Fibroblast of lung (primary cell): Measurements from ENCODE around the gene TOR4A. TPM values are rescaled to one million over a fixed set of nuclear protein-coding genes. Genes with fewer than 3 reads are reported as not detected.
A peak's percentile ranks its signal among the peaks of the same experiment; 100 is the strongest.

Experiments used
- DNase-seq, 2 donors: peaks; one replicate each; pipeline versions ENCODE4 v3.0.0 to v3.0.0-alpha.2; 2010; ENCODE audit warnings: low read depth in 2 of 2
- H2AFZ ChIP-seq: 2 replicates; pipeline ENCODE4 v1.5.1; 2012; ENCODE audit warnings: low read length, control low read depth, inconsistent platforms
- H3K27ac ChIP-seq: 2 replicates; pipeline ENCODE4 v1.5.1; 2011; ENCODE audit warnings: low read length, control low read depth; ENCODE audit not compliant: insufficient read depth
- H3K27me3 ChIP-seq: 2 replicates; pipeline ENCODE4 v1.5.1; 2011; ENCODE audit warnings: mild to moderate bottlenecking, low read length; ENCODE audit not compliant: control insufficient read depth, insufficient read depth
- H3K36me3 ChIP-seq: 2 replicates; pipeline ENCODE4 v1.5.1; 2011; ENCODE audit warnings: low read length; ENCODE audit not compliant: control insufficient read depth, insufficient read depth
- H3K4me1 ChIP-seq: 2 replicates; pipeline ENCODE4 v1.5.1; 2011; ENCODE audit warnings: low read length; ENCODE audit not compliant: control insufficient read depth, insufficient read depth; ENCODE audit errors: extremely low read depth
- H3K4me2 ChIP-seq: 2 replicates; pipeline ENCODE4 v1.5.1; 2011; ENCODE audit warnings: low read length, control low read depth; ENCODE audit not compliant: insufficient read depth; ENCODE audit errors: extremely low read depth
- H3K4me3 ChIP-seq, 4 experiments: fragments of 200-600 bp in 1 of 4; sonication (generic) in 1 of 4; replicated peaks in 1 of 4; 2 replicates each; pipeline ENCODE4 v1.5.1; 2011 to 2016; ENCODE audit warnings: low read length in 4 of 4, low read depth in 3 of 4, mild to moderate bottlenecking in 3 of 4, control low read depth in 2 of 4, inconsistent platforms in 1 of 4, mixed read lengths in 1 of 4; ENCODE audit not compliant: insufficient read depth in 1 of 4; ENCODE audit errors: control extremely low read depth in 1 of 4
- H3K79me2 ChIP-seq: 2 replicates; pipeline ENCODE4 v1.5.1; 2012; ENCODE audit warnings: mild to moderate bottlenecking, low read length, inconsistent platforms; ENCODE audit not compliant: control insufficient read depth, insufficient read depth
- H3K9ac ChIP-seq: 2 replicates; pipeline ENCODE4 v1.5.1; 2011; ENCODE audit warnings: mild to moderate bottlenecking, low read length, control low read depth; ENCODE audit not compliant: insufficient read depth
- H3K9me3 ChIP-seq: 2 replicates; pipeline ENCODE4 v1.5.1; 2012; ENCODE audit warnings: low read depth, low read length; ENCODE audit not compliant: control insufficient read depth, insufficient read depth
- H4K20me1 ChIP-seq: 2 replicates; pipeline ENCODE4 v1.5.1; 2011; ENCODE audit warnings: low read length; ENCODE audit not compliant: control insufficient read depth, insufficient read depth; ENCODE audit errors: extremely low read depth
- EZH2 ChIP-seq: IDR thresholded peaks from 2 replicates; pipeline ENCODE4 v1.5.1; 2012; ENCODE audit warnings: low read length, control low read depth, mild to moderate bottlenecking; ENCODE audit errors: missing control alignments
- polyA plus RNA-seq, 2 donors: library from polyadenylated mRNA; depleted of rRNA in 1 of 2; stranded (reverse) in 1 of 2; unstranded in 1 of 2; fragments of >200 nt; gene quantifications; 2 replicates each; pipeline ENCODE4 v1.2.1, GENCODE V29; 2011 to 2012; ENCODE audit warnings: missing spikeins in 1 of 2
- total RNA-seq: library from RNA; depleted of rRNA; stranded (reverse); fragments of >200 nt; gene quantifications from 2 replicates; pipeline ENCODE4 v1.2.1, GENCODE V29; 2014
- TF ChIP-seq, protein P1 (sequence below), 2 donors: IDR thresholded peaks in 1 of 2; conservative IDR thresholded peaks in 1 of 2; 1 replicate in 1 of 2; 2 replicates in 1 of 2; pipeline ENCODE4 v1.5.1; 2011 to 2012; ENCODE audit warnings: low read length in 2 of 2, control low read depth in 1 of 2, inconsistent platforms in 1 of 2, low read depth in 1 of 2, mild to moderate bottlenecking in 1 of 2

TOR4A gene
- total and polyA plus RNA-seq, 2 donors (not counting 1 experiment from before 2014, with no cell fraction given) = 3.3 to 22.1 TPM

DNA sequence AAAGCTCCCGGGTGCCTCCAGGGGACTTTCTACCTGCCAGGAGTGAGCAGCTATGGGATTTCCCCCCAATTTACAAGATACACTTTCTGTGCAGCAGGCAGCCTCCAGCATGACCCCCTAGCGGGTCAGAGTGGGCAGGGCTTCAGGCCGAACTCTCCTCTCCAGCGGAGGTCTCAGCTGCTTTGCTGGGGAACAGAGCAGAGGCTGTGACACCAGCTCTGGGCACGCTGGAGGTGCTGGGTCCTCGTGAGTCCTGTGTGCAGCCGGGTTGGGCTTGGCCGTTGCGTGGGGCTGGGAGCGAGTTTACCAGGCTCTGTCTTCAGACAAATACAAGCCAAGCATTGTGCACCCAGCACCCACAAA is 21.7 kb downstream of the TOR4A start:
- no peak overlapping the region for H2AFZ ChIP-seq
- H3K4me3 ChIP-seq = no peak overlapping the region
- no peak overlapping the region for H3K27ac ChIP-seq
- no peak for TF ChIP-seq EZH2
- TF ChIP-seq, protein P1, sequence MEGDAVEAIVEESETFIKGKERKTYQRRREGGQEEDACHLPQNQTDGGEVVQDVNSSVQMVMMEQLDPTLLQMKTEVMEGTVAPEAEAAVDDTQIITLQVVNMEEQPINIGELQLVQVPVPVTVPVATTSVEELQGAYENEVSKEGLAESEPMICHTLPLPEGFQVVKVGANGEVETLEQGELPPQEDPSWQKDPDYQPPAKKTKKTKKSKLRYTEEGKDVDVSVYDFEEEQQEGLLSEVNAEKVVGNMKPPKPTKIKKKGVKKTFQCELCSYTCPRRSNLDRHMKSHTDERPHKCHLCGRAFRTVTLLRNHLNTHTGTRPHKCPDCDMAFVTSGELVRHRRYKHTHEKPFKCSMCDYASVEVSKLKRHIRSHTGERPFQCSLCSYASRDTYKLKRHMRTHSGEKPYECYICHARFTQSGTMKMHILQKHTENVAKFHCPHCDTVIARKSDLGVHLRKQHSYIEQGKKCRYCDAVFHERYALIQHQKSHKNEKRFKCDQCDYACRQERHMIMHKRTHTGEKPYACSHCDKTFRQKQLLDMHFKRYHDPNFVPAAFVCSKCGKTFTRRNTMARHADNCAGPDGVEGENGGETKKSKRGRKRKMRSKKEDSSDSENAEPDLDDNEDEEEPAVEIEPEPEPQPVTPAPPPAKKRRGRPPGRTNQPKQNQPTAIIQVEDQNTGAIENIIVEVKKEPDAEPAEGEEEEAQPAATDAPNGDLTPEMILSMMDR (conservative IDR thresholded peaks at IDR 0.05 in 1 of 2, IDR thresholded peaks at IDR 0.05 in 1 of 2; ENCODE audit: low read depth in 1 of 2, low read length in 2 of 2) = no peak
- H3K4me2 ChIP-seq = no peak overlapping the region
- no peaks in the 10 kb centered on the region for H3K9me3 ChIP-seq
- H3K9ac ChIP-seq = no peak overlapping the region
- no peaks in the 10 kb centered on the region for H4K20me1 ChIP-seq
- H3K27me3 ChIP-seq = peaks cover 28% of the 10 kb centered on the region
- H3K36me3 ChIP-seq = no peaks in the 10 kb centered on the region
- peaks cover 10% of the 10 kb centered on the region for H3K4me1 ChIP-seq
- DNase-seq = no peak
- H3K79me2 ChIP-seq = no peaks in the 10 kb centered on the region

DNA sequence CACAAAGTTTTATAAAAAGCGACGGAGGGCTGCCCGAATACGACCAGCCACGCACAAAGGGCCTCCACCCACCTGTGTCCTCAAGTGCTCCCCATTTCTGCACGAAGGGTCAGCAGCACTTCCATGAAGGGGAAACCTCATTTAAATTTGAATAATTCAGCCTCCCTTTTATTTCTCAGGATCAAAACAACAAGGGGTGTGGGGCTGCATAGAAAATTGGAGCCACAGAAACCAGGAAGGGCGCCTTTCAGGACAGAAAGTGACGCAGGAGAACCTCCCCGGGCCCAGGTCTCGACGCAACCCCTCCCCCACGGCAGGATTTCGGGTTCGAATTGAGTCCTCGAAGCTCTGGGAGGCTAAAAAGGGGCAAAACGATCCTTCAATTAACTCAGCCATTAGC is 22.4 kb downstream of the TOR4A start:
- Histone ChIP-seq H3K4me1 (peaks cover 10% of the 10 kb centered on the region), H3K9ac (no peak overlapping the region), H2AFZ (no peak overlapping the region), H3K9me3 (no peaks in the 10 kb centered on the region), H3K27me3 (peaks cover 28% of the 10 kb centered on the region), H3K79me2 (no peaks in the 10 kb centered on the region), H3K27ac (no peak overlapping the region), H3K4me2 (no peak overlapping the region), H3K36me3 (no peaks in the 10 kb centered on the region), H4K20me1 (no peaks in the 10 kb centered on the region), H3K4me3 (no peak overlapping the region)
- DNase-seq = no peak
- peak; percentile 17 for TF ChIP-seq EZH2
- TF ChIP-seq, protein P1 (conservative IDR thresholded peaks at IDR 0.05 in 1 of 2, IDR thresholded peaks at IDR 0.05 in 1 of 2; ENCODE audit: low read depth in 1 of 2, low read length in 2 of 2) = no peak

DNA sequence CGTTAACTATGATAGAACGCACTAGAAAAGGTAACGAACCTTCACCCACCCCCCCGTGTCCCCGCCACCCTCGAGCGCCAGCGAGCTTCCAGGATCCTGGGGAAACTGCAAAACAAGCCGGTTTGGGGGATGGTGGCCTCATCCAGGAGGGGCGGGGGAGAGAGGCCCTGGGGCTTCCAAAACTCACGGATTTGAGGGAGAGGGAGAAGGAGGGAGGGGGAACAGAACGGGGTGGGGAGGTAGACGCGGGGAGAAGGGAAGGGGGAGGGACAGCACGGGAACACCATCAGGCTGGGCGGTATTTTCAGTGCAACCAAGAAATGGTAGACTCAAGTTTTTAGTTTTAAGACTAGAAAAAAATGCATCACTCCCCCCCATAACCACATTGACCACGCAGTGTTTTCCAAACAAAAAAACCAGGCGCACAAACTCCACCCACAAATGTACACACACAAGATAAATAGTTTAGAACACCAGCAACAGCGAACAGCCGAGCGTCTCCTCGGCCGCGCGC is 23.1 kb downstream of the TOR4A start:
- H2AFZ ChIP-seq = no peak overlapping the region
- DNase-seq = peak in 1 of 2 donors; percentile 63
- H3K27me3 ChIP-seq = peaks cover 28% of the 10 kb centered on the region
- peak overlapping the region; percentile 72 for H3K4me2 ChIP-seq
- H3K4me1 ChIP-seq = peaks cover 14% of the 10 kb centered on the region
- no peaks in the 10 kb centered on the region for H4K20me1 ChIP-seq
- H3K9ac ChIP-seq = no peak overlapping the region
- H3K27ac ChIP-seq = no peak overlapping the region
- no peaks in the 10 kb centered on the region for H3K79me2 ChIP-seq
- no peaks in the 10 kb centered on the region for H3K36me3 ChIP-seq
- no peak for TF ChIP-seq EZH2
- TF ChIP-seq, protein P1 (conservative IDR thresholded peaks at IDR 0.05 in 1 of 2, IDR thresholded peaks at IDR 0.05 in 1 of 2; ENCODE audit: low read depth in 1 of 2, low read length in 2 of 2) = no peak
- no peaks in the 10 kb centered on the region for H3K9me3 ChIP-seq
- peak overlapping the region; percentile 18 to 41 (median 32) for H3K4me3 ChIP-seq
